ENCODE results near the gene MCU.

DNA sequence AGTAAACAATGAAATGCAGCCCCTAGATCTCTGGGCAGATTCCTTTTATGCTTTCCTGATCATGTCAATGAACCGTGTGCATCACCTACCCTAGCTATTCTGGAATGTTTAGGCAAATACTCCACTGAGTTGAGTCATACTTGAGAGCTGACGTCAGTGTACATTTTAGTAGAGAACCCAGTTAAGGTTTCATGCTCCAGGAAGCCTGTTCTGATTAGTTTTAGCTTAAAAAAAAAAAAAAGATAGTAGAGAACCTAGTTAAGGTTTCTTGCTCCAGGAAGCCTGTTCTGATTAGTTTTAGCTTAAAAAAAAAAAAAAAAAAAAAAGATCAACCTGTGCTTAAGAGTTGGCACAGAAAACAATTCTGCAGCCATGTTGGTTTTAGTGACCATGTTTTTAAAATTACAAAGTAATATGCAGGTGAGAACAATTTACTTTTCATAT, 3.7 kb upstream of the MCU start:
- TF ChIP-seq POLR2A (IDR thresholded peaks at IDR 0.05), result no peak
- TF ChIP-seq, protein P1, sequence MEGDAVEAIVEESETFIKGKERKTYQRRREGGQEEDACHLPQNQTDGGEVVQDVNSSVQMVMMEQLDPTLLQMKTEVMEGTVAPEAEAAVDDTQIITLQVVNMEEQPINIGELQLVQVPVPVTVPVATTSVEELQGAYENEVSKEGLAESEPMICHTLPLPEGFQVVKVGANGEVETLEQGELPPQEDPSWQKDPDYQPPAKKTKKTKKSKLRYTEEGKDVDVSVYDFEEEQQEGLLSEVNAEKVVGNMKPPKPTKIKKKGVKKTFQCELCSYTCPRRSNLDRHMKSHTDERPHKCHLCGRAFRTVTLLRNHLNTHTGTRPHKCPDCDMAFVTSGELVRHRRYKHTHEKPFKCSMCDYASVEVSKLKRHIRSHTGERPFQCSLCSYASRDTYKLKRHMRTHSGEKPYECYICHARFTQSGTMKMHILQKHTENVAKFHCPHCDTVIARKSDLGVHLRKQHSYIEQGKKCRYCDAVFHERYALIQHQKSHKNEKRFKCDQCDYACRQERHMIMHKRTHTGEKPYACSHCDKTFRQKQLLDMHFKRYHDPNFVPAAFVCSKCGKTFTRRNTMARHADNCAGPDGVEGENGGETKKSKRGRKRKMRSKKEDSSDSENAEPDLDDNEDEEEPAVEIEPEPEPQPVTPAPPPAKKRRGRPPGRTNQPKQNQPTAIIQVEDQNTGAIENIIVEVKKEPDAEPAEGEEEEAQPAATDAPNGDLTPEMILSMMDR (IDR thresholded peaks at IDR 0.05), result no peak

Data from testis (tissue), 2 donors.